ENCODE results near the gene FAM83F. TPM values are rescaled to one million over a fixed set of nuclear protein-coding genes. Genes with fewer than 3 reads are reported as not detected.

FAM83F gene
- total RNA-seq, 1 donor from 2014 or later, result 0.41 TPM

GRCh38 chr22:40030758-40031095, 36.0 kb downstream of the FAM83F start:
- no peak for DNase-seq (ENCODE audit: low spot score in 2 of 2)
- FAIRE-seq, result no peak

- DNase-seq (ENCODE audit: low spot score in 2 of 2), result no peak
- no peak for FAIRE-seq
Measured at GRCh38 chr22:40031766-40032470, 37.2 kb downstream of the FAM83F start.

- DNase-seq (ENCODE audit: low spot score in 2 of 2) (no peak), FAIRE-seq (no peak)
Measured at GRCh38 chr22:40033586-40034380, 39.0 kb downstream of the FAM83F start.

DNA sequence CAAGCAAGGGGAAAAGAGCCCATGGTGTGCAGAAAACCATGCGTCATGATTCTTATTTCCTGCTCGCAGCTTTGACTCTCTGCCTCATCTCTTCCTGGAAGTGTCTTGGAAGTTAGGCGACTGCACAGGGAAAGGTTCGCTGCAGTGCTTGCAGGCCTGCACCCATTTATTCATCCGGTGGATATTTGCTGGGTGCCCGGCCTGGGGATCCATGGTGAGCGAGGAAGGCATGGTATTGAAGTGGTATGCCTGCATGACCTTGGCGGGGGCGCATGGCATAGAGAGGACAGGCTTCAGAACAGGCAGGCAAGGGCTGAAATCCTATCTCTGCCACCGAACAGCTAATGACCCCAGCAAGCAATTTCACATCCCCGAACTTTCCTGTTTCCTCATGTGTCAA, 40.6 kb downstream of the FAM83F start:
- DNase-seq (ENCODE audit: low spot score in 2 of 2) (no peak), FAIRE-seq (no peak)

GRCh38 chr22:40036126-40036525, 41.4 kb downstream of the FAM83F start:
- no peak for DNase-seq (ENCODE audit: low spot score in 2 of 2)
- no peak for FAIRE-seq

DNA sequence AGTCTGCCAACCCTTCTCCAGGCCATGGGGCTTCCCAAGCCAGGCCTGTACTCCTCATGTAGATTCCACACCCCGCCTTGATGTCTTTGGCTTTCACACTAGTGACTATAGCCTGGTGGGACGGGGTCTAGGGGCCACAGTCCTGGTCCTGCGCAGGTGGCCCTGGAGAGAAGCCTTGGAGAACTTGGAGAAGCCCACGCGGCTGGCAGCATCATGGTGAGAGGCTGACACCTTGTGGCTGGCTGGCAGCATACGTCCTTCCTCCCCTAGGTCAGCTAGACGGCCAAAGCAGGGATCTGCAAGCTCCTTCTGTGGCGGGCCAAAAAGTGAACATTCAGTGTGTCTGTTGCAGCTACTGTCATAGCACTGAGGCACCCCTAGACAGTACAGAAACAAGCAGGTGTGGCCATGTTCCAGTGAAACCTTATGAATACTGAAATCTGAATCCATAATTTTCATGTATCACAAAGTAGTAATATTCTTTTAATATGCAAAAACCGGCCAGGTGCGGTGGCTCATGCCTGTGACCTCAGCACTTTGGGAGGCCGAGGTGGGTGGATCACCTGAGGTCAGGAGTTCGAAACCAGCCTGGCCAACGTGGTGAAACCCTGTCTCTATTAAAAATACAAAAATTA, 42.0 kb downstream of the FAM83F start:
- FAIRE-seq (no peak), DNase-seq (ENCODE audit: low spot score in 2 of 2) (peak in 1 of 2 donors; percentile 68)

DNA sequence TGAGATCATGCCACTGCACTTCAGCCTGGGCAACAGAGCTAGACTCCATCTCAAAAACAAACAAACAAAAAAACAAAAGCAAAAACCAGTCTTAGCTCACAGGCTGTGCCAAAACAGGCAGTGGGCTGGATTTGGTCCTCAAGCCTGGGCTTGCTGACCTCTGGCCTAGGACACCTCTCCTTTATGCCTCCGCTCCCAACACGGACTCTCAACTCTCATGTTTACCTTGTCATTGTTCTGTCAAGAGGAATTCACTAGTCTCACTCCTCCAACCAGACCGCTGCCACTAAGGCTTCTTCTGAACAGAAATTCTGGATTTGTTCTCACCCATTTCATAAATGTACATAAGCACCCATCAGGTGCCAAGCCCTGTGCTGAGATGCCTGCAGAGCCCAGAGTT, 42.6 kb downstream of the FAM83F start:
- DNase-seq (ENCODE audit: low spot score in 2 of 2) (no peak), FAIRE-seq (no peak)

DNA sequence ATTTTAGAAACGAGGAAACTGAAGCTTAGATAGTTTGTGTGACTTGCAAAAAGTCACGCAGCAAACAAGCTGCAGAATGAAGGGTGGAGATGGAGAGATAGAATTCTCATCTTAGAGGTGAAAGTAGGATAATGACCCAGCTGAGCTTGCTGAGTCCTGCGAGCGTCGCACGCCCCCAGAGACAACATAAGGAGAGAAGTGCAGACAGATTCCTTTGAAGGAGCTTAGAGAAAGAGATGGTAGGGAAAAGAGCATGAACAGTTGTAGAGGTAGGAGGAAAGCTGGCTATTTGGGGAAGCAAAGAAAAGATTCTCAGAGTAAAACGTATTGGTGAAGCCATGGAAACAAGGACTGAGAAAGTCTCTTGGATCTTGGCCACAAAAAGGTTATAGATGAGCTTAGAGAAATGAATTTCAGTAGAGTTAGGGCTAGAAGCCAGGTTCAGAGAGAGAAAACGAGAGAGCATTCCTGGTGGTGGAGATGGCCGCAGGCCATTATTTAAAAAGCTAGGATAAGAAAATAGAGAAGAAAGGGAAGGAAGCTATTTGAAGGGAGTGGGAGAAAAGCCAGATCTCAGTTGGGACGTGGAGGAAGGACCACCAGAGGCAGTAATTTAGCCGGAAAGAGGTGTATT, 44.8 kb downstream of the FAM83F start:
- no peak for FAIRE-seq
- no peak for DNase-seq (ENCODE audit: low spot score in 2 of 2)

- no peak for DNase-seq (ENCODE audit: low spot score in 2 of 2)
- no peak for FAIRE-seq
Measured at GRCh38 chr22:40040927-40041326, 46.2 kb downstream of the FAM83F start.

DNA sequence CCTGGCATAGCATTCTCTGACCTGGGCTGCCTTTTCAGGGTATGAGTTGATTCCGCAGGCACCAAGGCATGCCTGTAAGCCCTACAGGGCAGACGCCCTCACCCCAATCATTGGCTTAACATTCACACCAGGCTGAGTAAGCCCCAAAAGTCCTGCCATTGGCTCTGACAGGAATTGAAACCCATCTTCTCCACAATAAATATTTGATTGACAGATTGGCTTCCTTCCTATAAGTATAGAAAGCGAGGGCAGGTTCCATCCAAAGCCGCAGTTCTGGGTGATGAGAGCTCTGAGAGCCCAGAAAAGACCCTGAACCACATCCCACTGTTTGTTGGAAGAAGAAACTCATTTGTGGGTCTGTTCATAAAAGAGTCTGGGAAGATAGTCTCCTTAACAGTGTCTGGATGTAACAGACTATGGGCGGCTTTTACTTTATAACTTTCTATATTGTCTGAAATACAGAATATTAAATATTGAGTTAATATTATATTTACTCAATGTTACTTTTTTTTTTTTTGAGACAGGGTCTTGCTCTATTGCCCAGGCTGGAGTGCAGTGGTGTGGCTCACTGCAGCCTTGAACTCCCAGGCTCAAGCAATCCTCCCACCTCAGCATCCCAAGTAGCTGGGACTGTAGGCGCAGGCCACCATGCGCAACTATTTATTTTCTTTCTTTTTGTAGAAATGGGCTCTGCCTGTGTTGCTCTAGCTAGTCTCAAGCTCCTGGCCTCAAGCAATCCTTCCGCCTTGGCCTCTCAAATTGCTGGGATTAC, 46.8 kb downstream of the FAM83F start:
- no peak for DNase-seq (ENCODE audit: low spot score in 2 of 2)
- FAIRE-seq, result no peak

DNA sequence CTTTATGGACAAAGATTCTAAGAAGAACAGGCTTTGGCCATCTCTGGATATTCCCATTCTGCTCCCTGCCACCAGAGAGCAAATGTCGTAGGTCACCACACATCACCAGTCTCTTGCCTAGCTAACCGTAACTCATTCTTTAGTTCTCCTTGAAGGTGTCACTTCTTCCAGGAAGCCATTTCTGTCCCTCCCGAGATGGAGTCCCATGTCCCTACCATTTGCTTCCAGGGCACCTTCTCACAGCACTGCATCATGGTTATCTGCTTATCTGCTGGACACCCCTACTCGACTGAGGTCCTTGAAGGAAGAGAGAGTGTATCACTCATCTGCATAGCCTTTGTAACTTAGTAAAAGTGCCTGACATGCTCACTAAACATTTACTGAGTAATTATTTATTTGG, 47.6 kb downstream of the FAM83F start:
- no peak for FAIRE-seq

GRCh38 chr22:40043081-40043480, 48.3 kb downstream of the FAM83F start:
- FAIRE-seq (no peak), DNase-seq (ENCODE audit: low spot score in 2 of 2) (no peak)

More for the DNA sequence above, 47.6 kb downstream of the FAM83F start:
- DNase-seq (ENCODE audit: low spot score in 2 of 2), result no peak

DNA sequence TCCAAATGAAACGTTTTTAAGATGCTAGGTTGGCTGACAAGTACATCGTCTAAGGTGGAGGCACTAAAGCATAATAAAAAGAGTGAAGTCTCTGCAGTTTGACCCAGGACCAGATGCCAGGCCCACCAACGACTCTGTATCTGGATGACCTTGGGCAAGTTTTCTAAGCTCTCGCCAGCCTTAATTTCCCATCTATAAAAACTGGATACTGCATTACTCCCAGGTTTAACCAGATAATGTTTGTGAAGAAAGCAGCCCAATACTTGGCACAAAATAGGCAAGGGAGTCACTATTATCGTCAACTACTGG, 49.0 kb downstream of the FAM83F start:
- no peak for FAIRE-seq
- no peak for DNase-seq (ENCODE audit: low spot score in 2 of 2)

GRCh38 chr22:40044102-40044869, 49.5 kb downstream of the FAM83F start:
- DNase-seq (ENCODE audit: low spot score in 2 of 2) (peak; percentile 94 to 96), FAIRE-seq (peak; percentile 96)

- DNase-seq (ENCODE audit: low spot score in 2 of 2), result peak; percentile 57 to 71
Measured at GRCh38 chr22:40044870-40045834, 50.4 kb downstream of the FAM83F start.

DNA sequence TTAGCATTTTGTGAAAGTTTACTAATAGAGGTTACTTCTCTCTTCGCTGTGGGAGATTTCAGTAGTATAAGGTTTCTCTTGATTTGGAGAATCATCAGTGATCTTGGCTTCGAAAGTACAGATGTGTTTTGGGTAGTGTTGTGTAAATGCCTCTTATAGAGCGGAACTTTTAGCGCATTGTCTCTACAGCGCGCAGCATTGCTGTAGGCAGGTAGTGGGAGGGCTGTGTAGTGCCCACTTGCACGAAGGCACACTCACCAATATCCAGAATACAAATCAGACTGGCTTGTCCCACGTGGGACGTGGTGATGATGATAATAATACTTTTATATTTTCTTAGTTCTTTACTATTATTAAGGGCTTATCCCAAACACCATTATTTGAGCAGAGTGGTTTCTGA, 51.4 kb downstream of the FAM83F start:
- no peak for DNase-seq (ENCODE audit: low spot score in 2 of 2)
- no peak for FAIRE-seq

More at GRCh38 chr22:40044870-40045834, 50.4 kb downstream of the FAM83F start:
- FAIRE-seq, result no peak

GRCh38 chr22:40050258-40050657, 55.5 kb downstream of the FAM83F start:
- no peak for DNase-seq (ENCODE audit: low spot score in 2 of 2)
- FAIRE-seq, result no peak

DNA sequence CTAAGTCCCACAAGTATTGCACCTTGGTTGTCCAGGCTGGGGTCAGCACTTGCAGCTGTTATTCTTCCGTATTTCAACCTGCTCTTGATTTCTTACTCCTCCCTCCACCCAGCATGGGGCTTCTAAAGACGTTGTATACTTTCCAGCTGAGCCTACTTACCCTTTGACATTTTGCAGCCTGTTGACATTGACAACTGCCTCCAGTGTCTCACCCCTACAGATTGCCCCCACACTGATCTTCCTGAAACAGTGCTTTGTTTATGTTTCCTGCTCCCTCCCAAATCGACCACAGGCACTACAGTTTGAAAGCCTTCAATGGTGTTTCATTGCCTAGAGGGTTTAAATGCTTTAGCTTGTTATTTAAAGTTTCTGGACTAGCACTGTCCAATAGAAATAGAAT, 56.6 kb downstream of the FAM83F start:
- DNase-seq (ENCODE audit: low spot score in 2 of 2) (no peak), FAIRE-seq (no peak)

DNA sequence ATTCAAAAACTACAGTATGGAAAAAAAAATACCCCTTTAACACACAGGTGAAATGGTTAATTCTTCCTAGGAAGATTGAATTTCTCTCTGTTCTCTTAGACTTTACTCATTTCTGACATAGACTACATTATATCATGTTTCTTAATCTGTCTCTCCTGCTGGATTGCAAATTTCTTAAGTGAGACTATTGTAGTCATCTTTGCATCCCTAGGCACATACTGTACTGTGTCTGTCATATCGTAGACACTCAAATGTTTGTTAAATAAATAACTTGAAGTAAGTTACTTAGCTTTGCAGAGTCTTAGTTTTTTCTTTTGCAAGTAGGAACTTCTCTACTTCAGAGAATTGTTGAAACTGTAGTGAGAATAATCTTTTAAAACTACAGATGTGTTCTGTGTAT, 58.7 kb downstream of the FAM83F start:
- no peak for FAIRE-seq
- DNase-seq (ENCODE audit: low spot score in 2 of 2), result no peak

Data from frontal cortex (tissue), 4 donors.